NCI-H2196 (cell line): ENCODE data around the gene C10orf90.

ENCODE experiments used
- DNase-seq: peaks from one replicate; lab custom pipeline; 2025; ENCODE audit not compliant: unreplicated experiment; lab: John Stamatoyannopoulos, UW

C10orf90 gene

DNA sequence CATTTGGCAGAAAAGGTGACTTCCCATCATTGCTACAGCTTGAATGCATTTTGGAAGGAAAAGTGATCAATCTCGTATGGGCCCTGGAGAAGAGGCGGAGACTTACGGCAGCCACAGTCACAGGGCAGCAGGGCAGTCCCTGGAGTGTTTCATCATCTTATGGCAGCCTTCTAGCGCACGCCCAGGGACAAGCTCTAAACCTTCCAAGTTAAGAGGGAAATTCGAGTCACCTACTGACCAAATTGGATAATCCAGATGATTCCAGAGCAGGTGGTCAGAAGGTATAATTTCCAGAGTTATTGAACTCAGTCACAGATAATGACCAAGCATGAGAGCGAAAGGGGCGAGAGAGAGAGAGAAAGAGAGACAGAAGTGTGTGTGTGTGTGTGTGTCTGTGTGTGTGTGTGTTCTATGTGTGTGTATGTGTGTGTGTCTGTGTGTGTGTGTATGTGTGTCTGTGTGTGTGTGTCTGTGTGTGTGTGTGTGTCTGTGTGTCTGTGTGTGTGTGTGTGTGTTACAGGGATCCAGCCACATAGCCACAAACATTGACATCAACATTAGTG is 158.5 kb downstream of the C10orf90 start:
- DNase-seq: no peak

DNA sequence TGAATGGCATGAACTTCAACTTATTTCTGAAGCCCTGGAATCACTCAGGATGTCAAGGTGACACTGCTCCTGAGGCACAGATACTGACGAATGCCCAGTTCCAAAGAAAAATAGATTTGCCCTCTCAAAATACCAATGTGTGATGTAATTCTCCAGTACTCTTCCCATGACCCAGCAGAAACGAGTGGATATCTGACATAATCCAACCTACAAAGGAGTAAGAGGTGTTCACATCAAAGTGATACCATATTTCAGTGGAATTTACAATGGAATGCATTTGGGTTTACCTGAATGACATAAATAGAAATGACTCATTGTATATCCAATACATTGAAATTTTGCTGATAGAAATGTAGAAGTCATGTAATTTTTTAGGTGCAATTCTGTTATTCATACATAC is 161.3 kb downstream of the C10orf90 start:
- DNase-seq: no peak

- no peak for DNase-seq
These were observed 161.9 kb downstream of the C10orf90 start for GRCh38 chr10:126508535-126509040.

DNA sequence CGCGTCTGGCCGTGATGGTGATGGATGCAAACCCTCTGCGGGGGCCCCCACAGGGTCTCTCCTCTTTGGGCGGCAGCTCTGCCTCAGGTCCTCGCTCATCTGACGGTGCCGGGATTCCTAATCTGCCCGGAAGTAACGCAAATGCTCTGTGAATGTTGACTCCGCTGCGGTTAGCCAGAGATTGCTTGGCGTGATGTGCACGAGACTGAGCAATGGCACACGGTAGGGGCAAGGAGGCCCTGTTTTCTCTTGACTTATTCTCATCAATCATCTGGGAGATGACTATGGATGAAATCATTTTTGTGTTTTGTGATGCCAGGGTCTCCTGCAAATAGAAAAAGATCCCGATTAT is 165.8 kb downstream of the C10orf90 start:
- DNase-seq: no peak

DNA sequence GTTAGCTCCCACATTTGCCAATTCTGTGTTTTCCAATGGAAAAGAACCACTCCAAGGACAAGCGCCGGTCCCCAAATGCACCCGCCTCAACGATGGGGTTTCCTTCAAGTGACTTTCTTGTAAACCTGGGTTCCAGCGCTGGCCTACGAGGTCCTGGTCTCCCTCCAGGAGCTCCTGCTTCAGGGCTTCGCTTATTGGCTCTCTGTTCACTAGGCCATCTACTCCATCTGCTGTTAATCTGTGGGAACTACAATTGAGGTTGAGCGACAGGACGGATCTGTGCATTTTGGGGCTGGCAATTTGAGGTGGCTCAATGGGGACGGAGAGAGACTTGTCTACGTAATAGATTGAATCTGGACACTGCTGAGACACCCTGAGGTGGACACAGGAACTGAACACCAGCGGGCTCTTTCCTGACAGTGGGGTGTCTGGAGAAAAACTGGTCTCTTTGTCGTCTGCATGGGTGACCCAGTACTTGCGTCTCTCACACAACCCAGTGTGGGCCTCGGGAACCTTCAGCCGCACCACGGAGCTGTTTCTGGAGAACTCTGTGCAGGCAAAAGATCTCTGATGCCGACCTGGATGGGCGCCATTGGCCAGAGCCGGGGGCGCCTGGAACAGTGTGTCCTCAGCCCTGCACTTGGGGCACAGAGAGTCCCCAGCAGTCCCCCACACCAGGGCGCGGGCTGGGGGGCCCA is 166.3 kb downstream of the C10orf90 start:
- peak; percentile 18 for DNase-seq

DNA sequence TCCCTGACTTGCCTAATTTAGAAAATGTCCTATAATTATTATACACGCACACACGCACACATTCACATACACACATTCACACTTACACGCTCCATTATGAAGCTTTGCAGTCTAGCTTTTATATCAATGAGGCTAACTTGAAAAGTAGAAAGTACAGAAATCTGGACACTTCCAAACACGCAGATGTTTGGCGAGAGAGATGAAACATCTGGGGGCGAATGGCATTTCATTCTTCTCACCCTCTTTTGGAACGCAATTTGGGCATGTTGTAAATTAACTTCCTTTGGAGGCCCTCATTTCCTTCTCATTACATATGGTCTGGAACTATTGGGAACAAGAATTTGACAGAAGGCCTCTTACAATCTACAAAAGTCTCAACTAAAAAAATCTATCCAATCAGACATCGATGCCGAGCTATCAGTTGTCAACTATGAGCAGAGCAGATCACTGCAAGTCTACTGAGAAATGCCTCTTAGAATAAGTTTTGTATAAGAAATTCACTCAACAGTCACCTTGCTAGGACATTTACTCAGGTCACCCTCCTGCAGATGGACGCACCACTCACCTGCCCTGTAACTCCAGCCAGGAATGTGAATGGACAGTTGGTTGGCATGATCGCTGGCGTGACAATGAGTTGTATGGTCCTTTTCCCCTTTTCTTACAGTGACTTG is 167.0 kb downstream of the C10orf90 start:
- DNase-seq: no peak

DNA sequence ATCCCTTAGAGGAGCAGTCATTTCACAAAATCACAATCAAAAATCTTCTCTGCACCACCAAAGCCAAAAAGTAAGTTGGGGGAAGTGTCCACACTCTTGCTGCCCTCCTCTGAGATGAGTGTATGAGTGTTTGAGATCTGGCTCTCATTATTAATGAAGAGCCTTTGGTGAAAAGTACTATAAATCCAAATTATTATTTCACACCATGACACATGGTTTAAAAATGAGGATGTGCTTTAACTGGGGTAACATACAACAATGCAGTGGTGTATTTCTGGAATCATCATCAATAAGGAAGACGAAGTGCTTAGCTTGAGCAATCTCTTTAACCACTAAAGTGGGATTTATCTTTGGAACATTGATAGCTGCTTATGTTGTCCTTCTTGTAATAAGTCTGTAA is 168.1 kb downstream of the C10orf90 start:
- DNase-seq: no peak

DNA sequence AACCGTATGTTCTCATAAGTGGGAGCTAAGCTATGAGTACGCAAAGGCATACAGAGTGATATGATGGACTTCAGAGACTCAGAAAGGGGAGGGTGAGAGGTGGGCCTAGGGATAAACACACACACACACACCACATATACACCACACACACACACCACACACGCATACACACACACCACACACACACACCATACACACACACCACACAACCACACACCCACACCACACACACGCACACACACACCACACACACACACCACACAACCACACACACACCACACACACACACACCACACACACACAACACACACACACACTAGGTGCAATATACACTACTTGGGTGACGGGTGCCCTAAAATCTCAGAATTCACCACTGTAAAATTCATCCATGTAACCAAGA is 168.7 kb downstream of the C10orf90 start:
- no peak for DNase-seq

- DNase-seq: no peak
These were observed 169.6 kb downstream of the C10orf90 start for GRCh38 chr10:126500866-126501265.

DNA sequence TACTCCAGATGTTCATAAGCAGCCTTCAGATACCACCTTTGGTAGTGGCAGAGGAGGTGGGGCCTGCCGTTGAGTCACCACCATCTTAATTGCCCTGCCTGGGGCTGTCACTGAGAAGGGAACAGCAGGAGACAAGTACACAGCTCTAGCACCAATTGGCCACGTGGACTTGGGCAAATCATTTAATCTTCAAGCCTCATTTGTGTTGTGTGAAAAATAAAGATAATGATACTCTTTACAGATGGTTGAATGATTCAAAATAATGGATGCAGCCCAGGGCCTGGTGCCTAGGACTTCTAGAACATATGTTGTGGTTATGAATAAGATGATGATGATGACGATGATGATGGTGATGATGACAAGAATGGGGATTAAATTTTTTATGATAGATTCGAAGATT is 170.3 kb downstream of the C10orf90 start:
- no peak for DNase-seq

DNA sequence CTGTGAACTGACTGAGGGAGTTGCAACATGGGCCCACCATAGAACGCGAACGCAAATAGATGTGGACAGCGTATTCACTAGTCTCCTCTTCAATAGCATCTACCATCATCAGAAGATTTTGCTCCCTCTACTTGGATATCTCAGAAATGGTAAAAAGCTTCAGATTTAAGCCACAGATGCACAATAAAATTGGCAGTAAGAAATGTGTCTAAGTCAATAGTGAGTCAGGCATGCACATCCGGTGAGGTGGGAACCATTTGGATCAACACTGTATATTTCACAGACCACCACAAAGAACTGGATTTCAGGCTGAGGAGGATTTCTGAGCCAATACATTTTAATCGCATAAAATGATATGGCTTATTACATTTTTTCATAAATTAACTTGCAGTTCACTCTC is 170.7 kb downstream of the C10orf90 start:
- no peak for DNase-seq

DNA sequence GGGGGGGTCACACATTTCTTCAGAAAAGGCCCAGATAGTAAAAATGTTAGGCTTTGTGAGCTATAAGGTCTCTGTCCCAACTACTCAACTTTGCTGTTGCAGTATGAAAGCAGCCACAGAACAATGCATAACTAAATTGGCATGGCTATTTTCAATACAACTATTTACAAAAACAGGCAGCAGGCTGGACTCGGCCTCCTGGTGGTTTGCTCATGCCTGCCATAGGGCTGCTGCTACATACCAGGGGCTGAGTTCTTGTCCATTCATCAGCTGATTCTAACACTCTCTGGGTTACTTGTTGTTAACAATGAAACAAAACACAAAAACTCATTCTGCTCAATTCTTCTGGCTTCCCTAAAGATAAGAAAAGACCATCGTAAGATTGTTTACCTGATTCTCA is 172.8 kb downstream of the C10orf90 start:
- no peak for DNase-seq

DNA sequence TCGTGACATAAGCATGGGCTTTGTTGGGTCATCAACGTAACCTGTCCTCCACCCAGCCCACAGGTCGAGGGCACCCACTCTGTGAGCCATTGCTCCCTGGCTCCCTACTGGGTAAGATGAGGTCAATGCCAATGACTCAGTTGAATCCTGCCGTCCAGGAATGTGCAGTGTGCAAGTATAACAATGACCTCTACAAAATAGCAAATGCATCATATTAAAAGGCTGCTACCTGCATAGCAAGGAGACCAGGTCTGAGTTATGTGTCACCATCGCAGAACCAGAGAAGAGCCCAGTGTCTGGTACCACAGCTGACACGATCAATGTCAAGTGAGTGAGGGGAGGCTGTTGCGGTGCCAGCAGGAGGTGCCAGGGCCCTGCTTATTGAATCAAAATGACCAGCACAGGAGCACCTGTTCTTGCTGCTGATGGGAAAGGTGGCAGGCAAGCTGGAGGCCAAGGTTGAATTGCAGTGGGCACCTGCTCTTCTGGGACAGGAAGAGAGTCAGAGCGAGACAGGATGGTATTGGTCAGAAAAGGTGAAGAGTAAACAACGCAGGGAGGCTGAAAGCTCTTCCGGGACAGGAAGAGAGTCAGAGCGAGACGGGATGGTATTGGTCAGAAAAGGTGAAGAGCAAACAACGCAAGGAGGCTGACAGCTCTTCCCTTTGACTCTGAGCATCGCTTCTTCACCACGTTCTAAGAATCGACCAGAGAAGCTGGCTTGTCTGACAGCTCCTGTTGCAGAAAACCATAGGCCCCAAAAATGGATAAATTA is 173.5 kb downstream of the C10orf90 start:
- no peak for DNase-seq

GRCh38 chr10:126491476-126491875 is 179.0 kb downstream of the C10orf90 start:
- no peak for DNase-seq

- DNase-seq: no peak
These were observed 189.3 kb downstream of the C10orf90 start for GRCh38 chr10:126481181-126481580.

DNA sequence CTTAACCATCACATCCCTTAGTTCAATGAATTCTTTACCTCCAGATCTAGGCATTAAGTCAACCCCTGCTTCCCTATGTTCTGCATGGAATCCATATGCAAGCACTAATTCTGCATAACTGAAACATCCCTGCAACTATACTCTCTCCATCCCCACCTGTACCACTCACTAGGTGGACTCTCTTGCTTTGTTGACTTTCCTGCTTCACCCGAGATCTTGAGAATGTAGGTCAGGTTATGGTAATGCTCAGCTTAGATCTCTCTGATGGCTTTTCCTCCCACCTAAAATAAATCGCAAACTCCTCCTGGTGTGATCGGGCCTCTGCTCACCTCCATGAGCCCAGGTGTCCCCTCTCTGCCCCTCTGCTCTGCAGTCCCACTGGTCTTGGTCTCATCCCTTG is 189.8 kb downstream of the C10orf90 start:
- no peak for DNase-seq

- no peak for DNase-seq
These were observed 191.1 kb downstream of the C10orf90 start for GRCh38 chr10:126479280-126479895.

GRCh38 chr10:126478546-126478945 is 191.9 kb downstream of the C10orf90 start:
- no peak for DNase-seq

GRCh38 chr10:126476246-126476645 is 194.2 kb downstream of the C10orf90 start:
- DNase-seq: no peak

DNA sequence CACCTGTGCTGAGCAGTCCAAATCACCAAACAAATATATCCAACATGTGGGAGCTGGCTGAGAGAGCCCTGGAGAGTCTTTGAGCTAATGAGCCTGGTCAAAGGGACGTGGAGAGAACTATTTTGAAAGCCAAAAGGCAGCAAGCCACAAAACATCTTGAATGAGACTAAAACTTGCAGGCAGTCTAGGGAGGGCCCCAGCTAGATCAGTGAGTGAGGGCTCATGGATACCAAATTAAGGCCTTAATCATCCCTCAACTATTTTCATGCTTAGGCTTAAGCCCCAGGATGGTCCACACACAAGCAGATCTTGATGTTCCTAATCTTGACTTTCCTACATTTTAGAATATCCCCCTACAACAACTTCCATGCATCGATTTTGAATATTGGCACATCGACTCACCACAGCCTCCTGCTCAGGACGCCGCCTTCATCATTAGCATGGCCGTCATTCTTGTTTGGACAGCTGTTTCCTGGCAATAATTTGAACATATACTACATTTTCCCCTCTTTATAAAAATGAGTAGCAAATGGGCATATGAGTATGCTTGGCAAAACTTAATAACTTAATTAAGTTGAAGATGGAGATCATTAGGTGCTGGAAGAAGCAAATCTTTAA is 195.3 kb downstream of the C10orf90 start:
- DNase-seq: no peak

GRCh38 chr10:126474031-126474430 is 196.5 kb downstream of the C10orf90 start:
- no peak for DNase-seq
